H7 (cell line): Measurements from ENCODE around the gene POP4. TPM values are rescaled to one million over a fixed set of nuclear protein-coding genes. Genes with fewer than 3 reads are reported as not detected.

Experiments
- DNase-seq: peaks from one replicate; pipeline ENCODE4 v3.0.0; 2012
- H3K27me3 ChIP-seq: 2 replicates; pipeline ENCODE4 v1.6.0; 2011; ENCODE audit warnings: mild to moderate bottlenecking, low read length; ENCODE audit not compliant: control insufficient read depth, insufficient read depth
- H3K36me3 ChIP-seq: replicated peaks from 2 replicates; pipeline ENCODE4 v1.5.1; 2011; ENCODE audit warnings: low read length; ENCODE audit not compliant: control insufficient read depth, insufficient read depth
- H3K4me3 ChIP-seq: 2 replicates; pipeline ENCODE4 v1.5.1; 2011; ENCODE audit warnings: low read depth, mild to moderate bottlenecking, control low read depth, low read length, moderate library complexity; ENCODE audit not compliant: insufficient read depth
- total RNA-seq: library from RNA; depleted of rRNA; stranded (reverse); fragments of >200 nt; shearing (Covaris generic); gene quantifications from 2 replicates; pipeline ENCODE4 v1.2.3, GENCODE V29; 2014; rRNA removed

Gene POP4
- total RNA-seq, 1 experiment from 2014 or later, result 63.5 TPM

GRCh38 chr19:29665215-29665825, 59.2 kb downstream of the POP4 start, which contains the start of gene PLEKHF1:
TSS of gene PLEKHF1 (plus strand) at chr19:29665461. CDS start at chr19:29673840, 8,379 bp downstream.
- peak within 1 kb of the TSS; percentile 83 for H3K4me3 ChIP-seq
- peak; percentile 99 for DNase-seq
- H3K27me3 ChIP-seq, result peaks cover 2% of the 10 kb centered on the region; the same call in 1 of the 2 replicates
- no peaks in the 10 kb centered on the region for H3K36me3 ChIP-seq

- Histone ChIP-seq H3K36me3 (no peaks in the 10 kb centered on the region), H3K27me3 (peaks cover 2% of the 10 kb centered on the region; the same call in 1 of the 2 replicates), H3K4me3 (peak overlapping the region; percentile 83)
- peak; percentile 87 for DNase-seq
Observed at GRCh38 chr19:29665826-29666577, 59.9 kb downstream of the POP4 start.

Other genes starting within 250 kb of the POP4 start
- 0.48 and 0.96 TPM in 2 replicates for gene VSTM2B, start 80.3 kb upstream of the POP4 start, total RNA-seq
- gene PLEKHF1, start 59.2 kb downstream of the POP4 start, total RNA-seq, result 12.9 and 19.4 TPM in 2 replicates
- 24.0 and 24.1 TPM in 2 replicates for gene C19orf12, start 109.0 kb downstream of the POP4 start, total RNA-seq
- 50.3 and 60.9 TPM in 2 replicates for gene CCNE1, start 205.7 kb downstream of the POP4 start, total RNA-seq